ENCODE data around the gene ACOX3.

The ACOX3 gene

DNA sequence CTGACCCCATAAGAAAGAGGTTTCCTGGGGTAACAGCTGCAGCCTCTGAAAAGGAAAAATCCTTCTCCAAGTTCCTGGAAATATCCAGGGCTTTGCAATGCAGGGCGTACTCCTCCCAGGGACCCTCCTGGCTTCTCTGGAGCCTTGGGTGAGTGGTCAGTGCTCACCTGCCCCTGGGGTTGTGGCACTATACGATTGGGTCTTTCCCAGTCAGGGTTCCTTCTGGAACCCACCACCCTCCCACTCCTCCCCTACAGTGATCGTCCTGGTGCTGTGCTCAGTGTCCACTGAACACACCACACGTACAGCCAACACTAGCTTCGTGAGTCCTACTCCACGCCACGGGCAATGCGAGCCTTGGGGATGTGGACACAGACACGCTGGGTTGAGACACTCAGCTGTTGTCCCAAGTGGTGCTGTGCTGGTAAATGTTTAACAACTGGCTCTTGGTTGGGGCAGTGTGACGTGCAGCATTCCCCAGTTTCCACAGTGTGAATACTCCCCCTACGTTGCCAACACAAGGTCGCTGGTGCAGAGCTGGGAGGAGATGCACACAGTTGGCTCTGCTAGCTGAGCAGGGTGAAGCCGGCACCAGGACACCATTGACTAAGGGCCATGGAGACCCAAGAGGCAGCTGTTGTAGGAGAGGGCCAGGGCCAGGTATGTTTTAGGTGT is 105.6 kb downstream of the ACOX3 start:
- no peak for DNase-seq (ENCODE audit: low read depth)

DNA sequence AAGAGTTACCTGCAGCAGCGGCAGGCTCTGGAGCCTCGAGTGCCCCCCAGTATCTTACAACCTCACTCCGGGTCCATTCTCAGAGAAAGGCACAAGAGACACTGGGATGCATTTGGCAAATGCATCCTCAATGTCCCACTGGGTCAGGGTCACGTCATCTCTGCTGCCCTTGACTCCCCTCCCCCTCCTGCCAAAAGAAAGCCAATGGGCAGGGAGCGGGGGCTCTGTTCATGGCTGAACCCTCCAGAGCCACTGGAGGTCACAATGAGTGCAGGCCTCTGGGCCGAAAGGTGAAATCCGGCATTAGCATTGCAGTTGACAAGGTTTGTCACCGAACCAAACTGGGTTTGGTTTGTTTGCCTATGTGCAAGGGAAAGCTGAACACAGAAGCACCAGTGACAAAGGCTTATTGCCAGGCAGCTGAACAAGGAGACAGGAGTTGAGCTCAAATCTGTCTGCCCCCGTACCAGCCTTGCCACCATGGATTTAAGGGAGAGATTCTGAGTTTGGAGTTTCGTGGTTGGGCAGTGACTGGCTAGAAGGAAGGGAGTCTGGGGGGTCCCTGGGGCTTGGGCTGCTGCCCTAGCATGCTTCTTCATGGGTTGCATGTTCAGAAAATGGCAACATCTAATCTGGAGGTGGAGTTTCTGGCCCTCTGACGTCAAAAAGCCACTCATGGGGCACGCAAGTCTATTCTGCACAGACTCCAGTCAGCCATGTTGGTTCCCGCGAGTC is 106.6 kb downstream of the ACOX3 start:
- no peak for DNase-seq (ENCODE audit: low read depth)

DNA sequence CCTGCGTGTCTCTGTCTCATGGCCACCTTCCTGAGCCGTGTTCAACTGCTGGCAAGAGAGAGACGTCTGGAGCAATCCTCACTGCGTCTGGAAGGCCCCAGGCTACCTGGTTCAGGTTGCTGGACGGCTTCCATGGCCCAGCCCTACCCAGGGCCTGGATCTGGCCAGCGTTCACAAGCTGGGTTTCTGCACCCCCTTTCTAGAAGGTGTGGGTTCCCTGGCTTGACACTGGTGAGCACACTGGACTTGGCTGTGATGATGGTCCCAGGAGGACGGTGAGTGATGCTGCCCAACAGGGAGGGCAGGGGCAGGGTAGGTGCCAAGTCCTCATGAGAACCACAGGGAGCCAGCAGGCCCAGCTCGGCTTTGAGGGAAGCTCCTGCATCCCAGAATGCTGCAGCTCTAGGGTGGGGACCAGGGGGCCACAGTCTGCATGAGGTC is 107.6 kb downstream of the ACOX3 start:
- no peak for DNase-seq (ENCODE audit: low read depth)

DNA sequence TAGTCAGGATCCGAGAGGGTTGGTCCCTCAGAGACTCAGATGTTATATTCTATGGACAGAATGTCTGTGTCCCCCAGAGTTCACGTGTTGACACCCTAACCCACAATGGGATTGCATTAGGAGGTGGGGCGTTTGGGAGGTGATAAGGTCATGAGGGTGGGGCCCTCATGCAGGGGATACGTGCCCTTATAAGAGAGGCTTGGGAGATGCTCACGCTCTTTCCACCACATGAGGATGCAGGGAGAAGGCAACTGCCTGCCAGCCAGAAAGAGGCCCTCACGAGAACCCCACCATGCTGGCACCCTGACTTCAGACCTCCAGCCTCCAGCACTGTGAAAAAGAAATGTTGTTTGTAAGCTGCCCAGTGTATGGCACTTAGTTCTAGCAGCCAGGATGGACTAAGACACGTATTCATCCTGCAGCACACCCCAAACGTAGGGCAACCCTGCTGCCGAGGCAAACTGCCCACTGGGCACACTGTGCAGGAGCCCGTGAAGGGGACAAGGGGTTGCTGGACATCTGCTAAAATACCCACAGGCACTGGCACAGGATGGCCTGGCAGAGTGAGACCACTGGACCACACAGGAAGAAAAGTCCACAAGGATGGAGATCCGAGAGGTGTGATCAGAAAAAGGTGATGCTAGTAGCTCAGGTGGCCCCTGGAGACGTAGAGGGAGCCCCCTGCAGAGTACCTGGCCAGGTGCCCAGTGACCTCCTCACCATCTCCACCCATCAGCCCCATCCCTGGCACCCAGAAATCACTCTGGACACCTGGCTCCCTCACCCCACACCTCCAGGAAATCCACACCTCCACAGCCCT is 108.3 kb downstream of the ACOX3 start:
- DNase-seq (ENCODE audit: low read depth), result no peak

DNA sequence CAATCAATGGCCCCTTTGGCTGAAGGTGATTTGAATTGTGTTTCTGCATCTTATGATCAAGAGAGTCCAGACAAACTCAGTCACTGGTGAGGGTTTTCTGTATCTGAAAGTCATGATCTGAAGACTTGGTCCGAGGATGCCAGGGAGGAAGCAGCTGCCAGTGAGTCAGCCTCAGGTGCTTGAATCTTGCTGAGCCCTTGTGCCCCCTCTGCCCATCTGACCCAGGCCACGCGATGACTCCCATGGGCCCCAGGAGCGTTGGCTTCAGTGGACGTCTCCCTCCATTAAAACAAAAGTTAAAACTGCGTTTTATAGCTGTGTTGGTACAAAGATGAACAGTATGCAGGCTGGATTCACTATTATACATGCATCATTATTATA is 109.0 kb downstream of the ACOX3 start:
- DNase-seq (ENCODE audit: low read depth), result no peak

DNA sequence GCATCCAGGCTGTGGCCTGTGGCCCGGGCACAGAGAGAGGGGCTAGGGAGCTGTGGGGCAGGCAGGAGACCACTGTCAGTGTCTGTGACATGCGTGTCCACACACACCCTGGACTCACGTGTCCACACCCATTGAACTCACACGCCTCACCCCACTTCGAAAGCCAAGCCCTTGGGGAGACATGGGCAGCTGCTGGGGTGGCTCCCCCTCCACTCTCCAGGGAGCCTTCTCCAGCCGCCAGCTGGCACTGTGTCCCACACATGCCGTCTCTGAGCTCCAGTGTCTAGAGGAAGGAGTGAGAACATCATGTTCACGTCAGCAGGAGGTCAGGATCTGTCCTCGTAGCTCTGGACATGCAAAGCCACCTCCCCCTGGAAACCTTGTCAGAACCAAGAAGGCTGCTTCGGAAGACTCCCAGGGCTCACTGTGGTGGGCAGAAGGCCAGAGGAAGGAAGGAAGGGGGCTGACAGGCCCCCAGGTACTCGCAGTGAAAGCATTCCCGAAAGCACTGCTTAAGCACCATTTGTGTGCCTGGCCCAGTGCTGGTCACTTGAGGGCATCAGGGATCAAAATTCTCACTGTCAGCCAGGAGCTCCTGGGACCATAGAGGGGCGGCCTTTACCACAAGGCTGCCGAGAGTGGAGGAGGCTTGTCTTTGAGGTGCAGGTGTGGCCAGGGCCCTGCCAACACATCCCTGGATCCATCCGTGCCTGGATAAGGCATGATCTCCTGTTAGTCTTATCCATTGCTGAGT is 109.5 kb downstream of the ACOX3 start:
- no peak for DNase-seq (ENCODE audit: low read depth)

DNA sequence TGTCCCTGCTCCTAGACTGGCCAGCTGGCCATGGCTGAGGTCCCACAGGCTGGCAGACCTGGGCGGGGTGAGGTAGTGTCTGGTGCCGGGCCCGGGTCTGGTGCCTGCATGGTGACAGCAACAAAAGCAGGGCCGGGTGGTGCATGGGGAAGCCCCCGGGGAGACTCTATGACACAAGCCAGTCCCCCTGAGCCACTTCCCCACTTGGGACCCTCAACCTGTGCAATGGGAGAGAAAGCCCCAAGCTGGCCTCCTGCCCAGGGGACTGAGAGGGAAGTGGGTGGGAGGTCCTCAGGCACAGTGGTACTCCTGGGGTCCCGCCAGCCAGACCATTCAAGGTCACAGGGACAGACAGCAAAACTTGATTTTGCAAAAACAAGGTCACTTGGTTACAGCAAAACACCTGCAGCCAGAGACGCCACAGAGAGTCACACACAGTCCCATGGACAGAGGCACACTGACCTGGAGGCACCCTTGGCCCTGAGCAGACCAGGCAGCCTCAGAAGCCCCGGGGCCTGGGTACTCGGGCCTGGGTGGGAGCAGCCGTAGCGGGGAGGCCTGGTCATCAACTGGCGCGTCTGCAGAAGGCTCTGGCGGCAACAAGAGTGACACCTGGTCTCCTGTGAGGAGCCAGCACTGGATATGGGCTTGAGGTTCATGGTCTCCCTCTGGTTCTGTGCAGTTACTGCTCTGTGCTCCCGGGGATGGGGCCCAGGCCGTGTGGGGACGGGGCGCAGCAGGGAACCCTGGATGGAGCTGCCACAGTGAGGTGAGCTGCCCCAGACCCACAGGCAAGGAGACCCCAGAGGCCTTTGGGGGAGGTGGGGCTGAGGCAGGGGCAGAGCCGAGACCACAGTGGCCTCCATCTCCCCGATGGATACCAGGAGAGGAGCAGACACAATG is 110.4 kb downstream of the ACOX3 start:
- DNase-seq (ENCODE audit: low read depth), result no peak

DNA sequence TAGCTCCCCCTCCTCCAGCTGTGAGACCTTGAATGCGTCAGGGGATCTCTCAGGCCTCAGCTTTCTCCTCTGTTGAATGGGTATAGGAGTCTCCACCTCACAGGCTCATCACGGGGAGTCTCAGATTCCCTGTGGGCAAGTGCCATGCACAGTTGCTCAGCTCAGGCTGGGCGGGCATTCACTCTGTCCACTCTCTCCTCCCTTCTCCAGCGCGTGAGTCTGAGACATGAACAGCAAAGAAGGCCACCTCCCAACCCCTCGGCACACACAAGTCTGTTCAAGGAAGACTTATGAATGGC is 111.0 kb downstream of the ACOX3 start:
- no peak for DNase-seq (ENCODE audit: low read depth)

DNA sequence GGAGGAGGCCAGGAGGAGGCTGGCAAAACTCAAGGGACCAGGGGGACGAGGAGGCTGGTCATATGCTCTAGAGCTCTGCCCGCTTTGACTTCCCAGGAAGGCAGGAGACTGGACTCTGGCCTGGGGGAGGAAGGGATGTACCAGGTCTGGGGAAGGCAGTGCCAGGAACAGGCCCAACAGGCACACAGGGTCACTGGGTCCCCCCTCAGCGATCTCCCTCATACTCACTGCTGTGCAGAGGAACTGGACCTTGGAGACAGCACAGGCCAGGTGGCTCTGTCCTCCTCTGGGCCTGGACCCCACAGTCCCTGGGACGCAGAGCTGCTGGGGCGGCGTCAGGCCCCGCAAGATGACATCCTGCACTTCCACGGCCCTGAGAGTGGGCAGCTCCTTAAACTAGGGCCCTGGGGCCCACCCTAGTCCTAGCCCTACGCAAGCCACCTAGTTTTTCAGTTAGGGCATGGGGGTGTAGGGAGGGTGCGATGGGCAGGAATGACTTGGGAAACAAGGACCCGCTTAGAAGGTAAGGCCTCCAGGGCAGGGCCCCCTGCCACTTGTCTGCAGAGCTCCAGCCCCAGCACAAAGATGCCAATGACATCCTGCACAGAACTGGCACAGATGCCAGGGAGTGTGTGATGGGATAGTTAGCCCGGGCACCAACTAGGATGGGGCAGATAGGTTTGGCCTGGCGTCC is 111.5 kb downstream of the ACOX3 start:
- DNase-seq (ENCODE audit: low read depth), result no peak

DNA sequence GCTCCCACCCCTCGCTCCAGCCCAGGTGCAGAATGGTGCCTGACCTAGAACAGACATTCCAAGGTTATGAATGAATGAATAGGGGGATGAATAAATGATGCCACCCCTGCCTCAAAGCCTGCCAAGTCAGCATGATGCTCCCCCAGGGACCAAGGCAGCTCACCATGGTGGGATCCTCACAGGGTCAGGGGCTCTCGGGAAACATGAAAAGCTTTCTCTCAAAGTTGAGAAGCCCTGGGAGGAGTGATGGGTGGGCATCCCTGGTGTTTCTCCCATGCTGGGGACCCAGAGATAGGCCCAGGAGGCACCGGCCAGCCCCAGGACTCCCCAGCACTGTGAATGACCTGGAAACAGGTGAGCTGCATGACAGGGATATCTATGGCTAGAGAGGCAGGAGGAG is 112.1 kb downstream of the ACOX3 start:
- DNase-seq (ENCODE audit: low read depth), result no peak

DNA sequence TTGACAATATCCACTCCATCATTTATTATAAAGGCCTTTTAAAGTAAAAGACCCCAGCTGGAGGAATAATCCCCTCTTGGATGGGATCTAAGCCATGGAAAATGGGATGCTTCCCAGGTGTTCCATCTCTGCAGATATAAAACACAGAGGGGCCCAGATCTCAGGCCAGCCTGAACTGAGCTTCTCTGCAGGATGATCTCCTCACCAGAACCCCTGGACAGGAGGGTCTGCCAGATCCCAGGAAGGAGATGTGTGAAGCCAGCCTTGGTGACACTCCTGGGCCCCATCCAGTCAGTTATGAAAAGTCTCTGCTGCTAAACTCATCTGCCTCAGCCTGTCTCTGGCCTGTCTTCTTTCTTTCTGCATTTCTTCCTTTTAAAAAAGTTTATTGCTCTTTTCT is 114.3 kb downstream of the ACOX3 start:
- no peak for DNase-seq (ENCODE audit: low read depth)

DNA sequence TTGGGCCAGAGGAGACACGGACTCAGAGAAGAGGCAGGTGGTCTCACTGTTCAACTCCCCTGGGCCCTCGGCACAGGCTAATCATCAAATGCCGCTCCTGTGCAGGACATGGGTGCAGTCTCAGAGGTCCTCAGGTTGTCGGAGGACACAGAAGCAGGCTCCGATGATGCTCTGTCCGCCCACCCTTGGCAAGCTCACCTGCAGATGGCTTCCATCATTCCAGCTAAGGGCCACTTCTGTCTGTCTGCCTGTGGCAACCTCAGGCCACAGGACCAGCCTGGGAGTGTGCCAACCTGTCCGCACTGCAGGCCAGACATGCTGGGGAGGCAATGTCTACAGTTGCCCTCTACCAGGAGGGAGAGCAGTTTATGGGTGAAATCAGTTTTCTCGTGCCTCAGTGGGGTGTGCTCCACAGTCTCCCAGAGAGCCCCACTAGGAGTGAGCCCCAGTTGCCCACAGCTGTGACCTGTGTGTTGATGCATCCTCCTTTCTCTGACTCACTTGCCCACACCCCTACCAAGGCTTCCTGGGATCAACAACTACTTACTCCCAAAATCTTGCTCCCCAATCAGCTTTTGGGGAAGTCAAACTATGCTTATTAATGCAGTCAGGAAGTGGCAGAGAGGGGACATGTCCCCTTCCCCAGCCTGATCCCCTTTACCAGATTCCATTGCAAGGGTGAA is 115.1 kb downstream of the ACOX3 start:
- no peak for DNase-seq (ENCODE audit: low read depth)

DNA sequence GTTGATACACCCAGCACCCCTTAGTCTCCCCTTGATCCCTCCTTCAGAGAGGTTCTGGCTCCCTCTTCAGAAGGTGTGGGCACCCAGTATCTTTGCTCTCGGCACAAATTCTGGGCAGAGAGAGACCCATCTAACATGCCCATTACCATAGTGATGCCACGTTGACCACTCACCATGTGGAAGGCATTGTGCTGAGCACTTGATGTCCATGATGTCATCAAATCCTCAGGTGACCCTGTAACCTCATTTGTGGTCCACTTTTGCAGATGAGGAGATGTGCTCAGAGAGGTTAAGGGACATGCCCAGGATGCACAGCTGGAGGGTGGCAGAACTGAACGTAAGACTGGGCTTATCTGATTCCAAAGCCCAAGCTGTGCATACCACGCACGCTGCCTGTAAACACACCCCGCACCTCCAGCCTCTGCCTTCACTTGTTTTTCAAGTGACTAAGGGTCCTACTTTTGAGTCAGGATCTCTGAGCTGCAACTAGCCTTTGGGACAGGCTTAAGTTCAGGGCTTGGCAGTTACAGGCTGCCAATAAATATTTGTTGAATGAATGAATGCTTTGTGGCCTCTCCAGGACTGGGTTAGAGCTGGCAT is 115.8 kb downstream of the ACOX3 start:
- no peak for DNase-seq (ENCODE audit: low read depth)

DNA sequence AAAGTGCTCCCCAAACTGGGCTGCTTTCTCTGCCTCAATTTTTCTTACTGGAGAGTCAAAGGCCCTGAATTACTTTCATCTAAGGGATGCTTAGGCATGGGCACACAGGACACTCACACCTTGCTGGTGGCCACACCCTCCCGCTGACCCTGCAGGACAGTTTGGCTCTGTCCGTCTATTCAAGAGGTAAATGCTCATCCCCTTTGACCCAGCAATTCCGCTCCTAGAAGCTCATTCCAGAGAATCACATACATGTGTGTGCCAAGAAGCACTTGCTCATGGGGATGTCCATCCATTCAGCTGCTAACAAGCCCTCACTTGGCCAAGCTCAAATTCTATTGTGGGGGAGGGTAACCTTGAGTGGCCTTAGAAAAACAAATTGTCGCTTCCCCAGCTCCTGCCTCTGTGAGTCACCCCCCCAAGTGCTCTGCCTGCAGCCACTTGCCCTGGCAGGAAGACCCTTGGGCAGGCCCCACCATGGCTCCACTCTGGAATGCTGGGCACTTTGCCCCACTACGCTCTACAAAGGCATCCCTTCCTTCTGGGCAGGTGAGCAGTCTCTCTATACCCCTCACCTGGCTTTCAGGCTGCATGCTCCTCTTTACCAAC is 116.5 kb downstream of the ACOX3 start:
- no peak for DNase-seq (ENCODE audit: low read depth)

DNA sequence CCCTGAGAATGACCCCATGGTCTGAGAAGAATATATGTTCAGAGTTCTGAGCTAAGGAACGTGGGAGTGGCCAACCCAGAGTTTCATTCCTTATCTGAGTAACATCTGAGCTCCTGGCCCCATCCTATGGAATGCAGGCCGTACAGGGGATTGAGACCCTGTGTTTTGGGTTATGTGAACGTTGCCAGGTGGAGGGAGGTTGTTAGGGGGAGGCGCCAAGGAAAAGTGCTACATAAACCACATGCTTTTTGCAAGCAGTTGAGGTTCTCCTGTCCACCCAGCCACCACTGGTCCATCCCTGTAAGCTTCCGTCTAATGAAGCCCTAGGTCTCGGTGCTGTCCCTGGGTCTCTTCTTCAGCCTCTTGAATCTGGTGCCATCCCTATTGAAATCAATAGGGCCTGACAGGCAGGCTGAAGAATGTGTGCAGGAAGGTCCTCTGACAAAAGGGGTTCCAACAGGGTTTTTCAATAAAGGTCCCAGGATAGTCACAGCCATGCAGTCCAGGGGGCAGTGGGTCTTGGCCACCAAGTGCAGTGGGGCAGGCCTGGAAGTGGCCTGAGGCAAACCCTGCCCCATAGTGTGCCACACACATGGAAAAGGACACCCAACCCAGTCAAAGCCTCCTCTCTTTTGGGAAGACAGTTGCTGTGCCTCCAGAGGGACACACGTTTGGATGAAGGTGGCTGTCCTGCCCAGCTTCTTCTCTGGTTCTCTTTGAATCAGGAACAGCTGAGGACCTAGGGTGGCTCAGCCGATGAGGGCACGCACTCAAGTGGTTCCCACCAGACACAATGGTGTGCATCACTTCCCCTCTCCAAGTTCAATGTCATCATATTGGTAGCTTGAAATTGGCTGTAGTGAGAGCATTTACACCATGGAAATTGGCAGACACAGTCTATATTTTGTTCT is 117.5 kb downstream of the ACOX3 start:
- no peak for DNase-seq (ENCODE audit: low read depth)

DNA sequence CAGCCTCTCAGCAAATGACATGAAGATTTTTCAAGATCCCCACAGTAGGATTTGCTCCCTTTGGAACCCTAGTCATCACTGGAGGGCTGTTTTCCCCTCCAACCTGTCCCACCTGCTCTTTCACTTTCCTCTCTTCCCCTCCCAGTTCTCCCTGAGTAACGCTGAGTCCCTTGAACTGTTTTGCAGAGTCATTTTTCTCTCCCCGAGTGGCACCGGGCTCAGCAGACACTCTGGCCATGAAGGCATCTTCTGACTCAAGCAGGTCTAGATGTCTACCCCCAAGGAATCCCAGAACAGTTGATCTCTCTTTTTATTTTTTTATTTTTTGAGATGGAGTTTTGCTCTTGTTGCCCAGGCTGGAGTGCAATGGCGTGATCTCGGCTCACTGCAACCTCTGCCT is 118.8 kb downstream of the ACOX3 start:
- no peak for DNase-seq (ENCODE audit: low read depth)

DNA sequence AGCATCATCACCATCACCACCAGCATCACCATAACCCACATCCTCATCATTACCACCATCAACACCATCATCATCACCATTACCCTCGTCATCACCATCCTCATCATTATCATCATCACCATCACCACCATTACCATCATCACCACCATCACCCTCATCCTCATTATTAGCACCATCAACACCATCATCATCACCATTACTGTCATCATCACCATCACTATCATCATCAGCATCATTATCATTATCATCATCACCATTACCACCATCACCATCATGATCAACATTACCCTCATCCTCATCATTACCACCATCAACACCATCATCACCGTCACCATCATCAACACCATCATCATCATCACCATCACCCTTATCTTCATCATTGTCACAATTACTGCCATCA is 119.3 kb downstream of the ACOX3 start:
- no peak for DNase-seq (ENCODE audit: low read depth)

DNA sequence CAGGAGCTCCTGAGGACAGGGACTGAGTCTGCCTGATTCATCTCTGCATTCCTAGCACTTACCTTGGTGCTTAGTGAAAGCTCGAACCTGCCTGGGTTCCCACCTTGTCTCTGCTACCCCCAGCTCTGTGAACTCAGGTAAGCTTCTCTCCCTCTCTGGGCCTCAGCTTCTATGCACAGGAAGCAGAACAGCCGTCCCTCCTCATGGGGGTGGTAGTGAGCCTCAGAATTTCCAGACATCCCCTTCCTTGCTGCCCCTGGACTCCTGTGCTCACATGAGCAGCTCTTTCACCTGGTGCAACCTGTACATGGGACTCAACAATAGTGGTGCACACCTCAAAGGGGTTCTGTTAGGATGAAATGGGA is 120.2 kb downstream of the ACOX3 start:
- DNase-seq (ENCODE audit: low read depth), result no peak

Data from stimulated activated CD8-positive, alpha-beta memory T cell treated with anti-CD3 and anti-CD28 coated beads, Interleukin-4, amount 100 ng/mL, for 24 hours (primary cell).